HEK293 (cell line): ENCODE results near the gene GAREM1.

ENCODE experiments used
- ZNF184 ChIP-seq: fragments of 450-650 bp; IDR thresholded peaks from 2 replicates; pipeline ENCODE4 v1.5.1; 2018; ENCODE audit warnings: missing biosample characterization, mild to moderate bottlenecking, missing genetic modification characterization
- ZNF280C ChIP-seq: fragments of 450-650 bp; formaldehyde crosslinking; IDR thresholded peaks from 2 replicates; pipeline ENCODE4 v1.5.1; 2016; ENCODE audit warnings: missing biosample characterization, missing genetic modification characterization
- TF ChIP-seq, protein P1 (sequence below): fragments of 450-650 bp; formaldehyde crosslinking; optimal IDR thresholded peaks from 2 replicates; pipeline ENCODE3; 2016; ENCODE audit warnings: missing biosample characterization, mild to moderate bottlenecking, missing genetic modification characterization
- TF ChIP-seq, protein P2 (sequence below): fragments of 450-650 bp; formaldehyde crosslinking; IDR thresholded peaks from 2 replicates; pipeline ENCODE4 v1.5.1; 2016; ENCODE audit warnings: missing biosample characterization, missing genetic modification characterization
- TF ChIP-seq, protein P3 (sequence below): fragments of 450-650 bp; formaldehyde crosslinking; IDR thresholded peaks from 2 replicates; pipeline ENCODE4 v1.5.1; 2017; ENCODE audit warnings: missing biosample characterization, missing genetic modification characterization
- TF ChIP-seq, protein P4 (sequence below): fragments of 450-650 bp; formaldehyde crosslinking; IDR thresholded peaks from 2 replicates; pipeline ENCODE4 v1.5.1; 2017; ENCODE audit warnings: missing biosample characterization, missing genetic modification characterization

DNA sequence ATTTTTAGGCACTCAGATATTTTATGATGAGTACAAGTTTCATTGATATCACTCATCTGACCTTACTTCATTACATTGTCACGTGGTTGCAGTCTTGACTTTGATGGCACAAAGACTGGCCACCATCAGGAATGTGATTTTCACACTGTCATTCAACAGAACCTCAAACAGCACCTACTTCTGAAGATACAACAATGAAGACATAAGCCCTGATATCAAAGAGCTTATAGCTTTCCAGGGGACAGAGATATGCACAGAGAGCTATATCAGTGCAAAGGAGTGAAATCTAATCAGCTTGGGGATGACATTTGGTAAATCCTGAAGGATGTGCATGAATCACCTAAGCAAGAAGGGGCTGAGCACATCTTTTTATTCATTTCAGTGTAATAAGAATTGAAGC lies 208.6 kb downstream of the GAREM1 start:
- TF ChIP-seq, protein P1, sequence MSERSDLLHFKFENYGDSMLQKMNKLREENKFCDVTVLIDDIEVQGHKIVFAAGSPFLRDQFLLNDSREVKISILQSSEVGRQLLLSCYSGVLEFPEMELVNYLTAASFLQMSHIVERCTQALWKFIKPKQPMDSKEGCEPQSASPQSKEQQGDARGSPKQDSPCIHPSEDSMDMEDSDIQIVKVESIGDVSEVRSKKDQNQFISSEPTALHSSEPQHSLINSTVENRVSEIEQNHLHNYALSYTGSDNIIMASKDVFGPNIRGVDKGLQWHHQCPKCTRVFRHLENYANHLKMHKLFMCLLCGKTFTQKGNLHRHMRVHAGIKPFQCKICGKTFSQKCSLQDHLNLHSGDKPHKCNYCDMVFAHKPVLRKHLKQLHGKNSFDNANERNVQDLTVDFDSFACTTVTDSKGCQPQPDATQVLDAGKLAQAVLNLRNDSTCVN = no peak
- TF ChIP-seq, protein P2, sequence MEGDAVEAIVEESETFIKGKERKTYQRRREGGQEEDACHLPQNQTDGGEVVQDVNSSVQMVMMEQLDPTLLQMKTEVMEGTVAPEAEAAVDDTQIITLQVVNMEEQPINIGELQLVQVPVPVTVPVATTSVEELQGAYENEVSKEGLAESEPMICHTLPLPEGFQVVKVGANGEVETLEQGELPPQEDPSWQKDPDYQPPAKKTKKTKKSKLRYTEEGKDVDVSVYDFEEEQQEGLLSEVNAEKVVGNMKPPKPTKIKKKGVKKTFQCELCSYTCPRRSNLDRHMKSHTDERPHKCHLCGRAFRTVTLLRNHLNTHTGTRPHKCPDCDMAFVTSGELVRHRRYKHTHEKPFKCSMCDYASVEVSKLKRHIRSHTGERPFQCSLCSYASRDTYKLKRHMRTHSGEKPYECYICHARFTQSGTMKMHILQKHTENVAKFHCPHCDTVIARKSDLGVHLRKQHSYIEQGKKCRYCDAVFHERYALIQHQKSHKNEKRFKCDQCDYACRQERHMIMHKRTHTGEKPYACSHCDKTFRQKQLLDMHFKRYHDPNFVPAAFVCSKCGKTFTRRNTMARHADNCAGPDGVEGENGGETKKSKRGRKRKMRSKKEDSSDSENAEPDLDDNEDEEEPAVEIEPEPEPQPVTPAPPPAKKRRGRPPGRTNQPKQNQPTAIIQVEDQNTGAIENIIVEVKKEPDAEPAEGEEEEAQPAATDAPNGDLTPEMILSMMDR (tag by site-specific recombination) = no peak
- TF ChIP-seq, protein P3, sequence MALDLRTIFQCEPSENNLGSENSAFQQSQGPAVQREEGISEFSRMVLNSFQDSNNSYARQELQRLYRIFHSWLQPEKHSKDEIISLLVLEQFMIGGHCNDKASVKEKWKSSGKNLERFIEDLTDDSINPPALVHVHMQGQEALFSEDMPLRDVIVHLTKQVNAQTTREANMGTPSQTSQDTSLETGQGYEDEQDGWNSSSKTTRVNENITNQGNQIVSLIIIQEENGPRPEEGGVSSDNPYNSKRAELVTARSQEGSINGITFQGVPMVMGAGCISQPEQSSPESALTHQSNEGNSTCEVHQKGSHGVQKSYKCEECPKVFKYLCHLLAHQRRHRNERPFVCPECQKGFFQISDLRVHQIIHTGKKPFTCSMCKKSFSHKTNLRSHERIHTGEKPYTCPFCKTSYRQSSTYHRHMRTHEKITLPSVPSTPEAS (tag by site-specific recombination) = no peak
- TF ChIP-seq, protein P4, sequence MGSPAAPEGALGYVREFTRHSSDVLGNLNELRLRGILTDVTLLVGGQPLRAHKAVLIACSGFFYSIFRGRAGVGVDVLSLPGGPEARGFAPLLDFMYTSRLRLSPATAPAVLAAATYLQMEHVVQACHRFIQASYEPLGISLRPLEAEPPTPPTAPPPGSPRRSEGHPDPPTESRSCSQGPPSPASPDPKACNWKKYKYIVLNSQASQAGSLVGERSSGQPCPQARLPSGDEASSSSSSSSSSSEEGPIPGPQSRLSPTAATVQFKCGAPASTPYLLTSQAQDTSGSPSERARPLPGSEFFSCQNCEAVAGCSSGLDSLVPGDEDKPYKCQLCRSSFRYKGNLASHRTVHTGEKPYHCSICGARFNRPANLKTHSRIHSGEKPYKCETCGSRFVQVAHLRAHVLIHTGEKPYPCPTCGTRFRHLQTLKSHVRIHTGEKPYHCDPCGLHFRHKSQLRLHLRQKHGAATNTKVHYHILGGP (tag by site-specific recombination) = no peak
- TF ChIP-seq ZNF184 (tag by site-specific recombination) (no peak), ZNF280C (tag by site-specific recombination) (no peak)
